ENCODE data around the gene WNK1.

The WNK1 gene

GRCh38 chr12:863285-863684 is 110.9 kb downstream of the WNK1 start:
- DNase-seq (ENCODE audit: low read depth), result no peak

- DNase-seq (ENCODE audit: low read depth), result no peak
Observed at GRCh38 chr12:865614-866013, 113.2 kb downstream of the WNK1 start.

- no peak for DNase-seq (ENCODE audit: low read depth)
Observed at GRCh38 chr12:867905-868304, 115.5 kb downstream of the WNK1 start.

- DNase-seq (ENCODE audit: low read depth), result no peak
Observed at GRCh38 chr12:868722-869121, 116.3 kb downstream of the WNK1 start.

GRCh38 chr12:870378-870777 is 118.0 kb downstream of the WNK1 start:
- no peak for DNase-seq (ENCODE audit: low read depth)

GRCh38 chr12:873954-874353 is 121.6 kb downstream of the WNK1 start:
- DNase-seq (ENCODE audit: low read depth), result no peak

- DNase-seq (ENCODE audit: low read depth), result peak; percentile 48
Observed at GRCh38 chr12:879641-880040, 127.3 kb downstream of the WNK1 start.

GRCh38 chr12:880656-881055 is 128.3 kb downstream of the WNK1 start:
- DNase-seq (ENCODE audit: low read depth), result no peak

- no peak for DNase-seq (ENCODE audit: low read depth)
Observed at GRCh38 chr12:884746-885414, 132.5 kb downstream of the WNK1 start.

- no peak for DNase-seq (ENCODE audit: low read depth)
Observed at GRCh38 chr12:885701-886100, 133.3 kb downstream of the WNK1 start.

GRCh38 chr12:886206-886605 is 133.8 kb downstream of the WNK1 start:
- DNase-seq (ENCODE audit: low read depth), result no peak

- no peak for DNase-seq (ENCODE audit: low read depth)
Observed at GRCh38 chr12:894226-894625, 141.8 kb downstream of the WNK1 start.

GRCh38 chr12:896031-896430 is 143.7 kb downstream of the WNK1 start:
- no peak for DNase-seq (ENCODE audit: low read depth)

- no peak for DNase-seq (ENCODE audit: low read depth)
Observed at GRCh38 chr12:897386-897785, 145.0 kb downstream of the WNK1 start.

- DNase-seq (ENCODE audit: low read depth), result no peak
Observed at GRCh38 chr12:902581-902980, 150.2 kb downstream of the WNK1 start.

- no peak for DNase-seq (ENCODE audit: low read depth)
Observed at GRCh38 chr12:903055-903454, 150.7 kb downstream of the WNK1 start.

GRCh38 chr12:904010-904414 is 151.6 kb downstream of the WNK1 start:
- DNase-seq (ENCODE audit: low read depth), result no peak

GRCh38 chr12:905261-906031 is 153.1 kb downstream of the WNK1 start:
- no peak for DNase-seq (ENCODE audit: low read depth)

- no peak for DNase-seq (ENCODE audit: low read depth)
Observed at GRCh38 chr12:906062-906585, 153.7 kb downstream of the WNK1 start.

- DNase-seq (ENCODE audit: low read depth), result no peak
Observed at GRCh38 chr12:907413-908185, 155.2 kb downstream of the WNK1 start.

- DNase-seq (ENCODE audit: low read depth), result no peak
Observed at GRCh38 chr12:909861-910260, 157.5 kb downstream of the WNK1 start.

- no peak for DNase-seq (ENCODE audit: low read depth)
Observed at GRCh38 chr12:910416-910815, 158.0 kb downstream of the WNK1 start.
